ENCODE results near the gene POLE3.

POLE3 gene

GRCh38 chr9:113364951-113365350, 45.5 kb downstream of the POLE3 start:
- WGBS (ENCODE audit: insufficient coverage): no CpG with 5 or more reads among the region's 1 CpG
- Histone ChIP-seq H3K36me3 (ENCODE audit: control insufficient read depth in 4 of 4, insufficient read depth in 4 of 4, low read length in 3 of 4) (peaks cover 10 to 71% (median 35%) of the 10 kb centered on the region in 4 experiments), H3K4me3 (ENCODE audit: control insufficient read depth in 1 of 7, extremely low read depth in 1 of 7, insufficient read depth in 4 of 7, low read depth in 2 of 7, low read length in 6 of 7) (no peak overlapping the region), H3K27ac (ENCODE audit: insufficient read depth in 1 of 2, low read depth in 1 of 2, low read length in 2 of 2, poor library complexity in 1 of 2, severe bottlenecking in 2 of 2) (no peak overlapping the region), H3K27me3 (replicated peaks in 2 of 5; ENCODE audit: control insufficient read depth in 4 of 5, insufficient read depth in 5 of 5, low read length in 4 of 5) (no peaks in the 10 kb centered on the region), H3K4me1 (ENCODE audit: control extremely low read depth in 1 of 4, control insufficient read depth in 4 of 4, insufficient read depth in 4 of 4, low read length in 3 of 4) (no peaks in the 10 kb centered on the region), H3K9me3 (ENCODE audit: control extremely low read depth in 1 of 5, control insufficient read depth in 4 of 5, insufficient read depth in 2 of 5, low read depth in 1 of 5, low read length in 4 of 5) (no peaks in the 10 kb centered on the region)
- ChIA-PET POLR2A (no interaction called here), CTCF (interaction anchor here (0.7 to 7.2 kb wide), 4 partner anchors 8 to 66 kb away, joined by 3 to 48 read pairs (median 6); partner anchors contain the start of gene BSPRY)
- no peak for DNase-seq

GRCh38 chr9:113363336-113363735, 47.1 kb downstream of the POLE3 start:
- 100% methylated on average over 3 of the region's 3 CpGs for WGBS (ENCODE audit: insufficient coverage)
- H3K4me1 ChIP-seq (ENCODE audit: control extremely low read depth in 1 of 4, control insufficient read depth in 4 of 4, insufficient read depth in 4 of 4, low read length in 3 of 4): no peaks in the 10 kb centered on the region
- H3K4me3 ChIP-seq (ENCODE audit: control insufficient read depth in 1 of 7, extremely low read depth in 1 of 7, insufficient read depth in 4 of 7, low read depth in 2 of 7, low read length in 6 of 7): no peak overlapping the region
- POLR2A ChIA-PET: no interaction called here
- peaks cover 10 to 69% (median 27%) of the 10 kb centered on the region in 4 experiments for H3K36me3 ChIP-seq (ENCODE audit: control insufficient read depth in 4 of 4, insufficient read depth in 4 of 4, low read length in 3 of 4)
- H3K27me3 ChIP-seq (replicated peaks in 2 of 5; ENCODE audit: control insufficient read depth in 4 of 5, insufficient read depth in 5 of 5, low read length in 4 of 5): no peaks in the 10 kb centered on the region
- H3K27ac ChIP-seq (ENCODE audit: insufficient read depth in 1 of 2, low read depth in 1 of 2, low read length in 2 of 2, poor library complexity in 1 of 2, severe bottlenecking in 2 of 2): no peak overlapping the region
- CTCF ChIA-PET: interaction anchor here (0.9 to 7.2 kb wide), 2 partner anchors 13 to 27 kb away, joined by 3 to 48 read pairs; partner anchors contain the start of gene BSPRY
- H3K9me3 ChIP-seq (ENCODE audit: control extremely low read depth in 1 of 5, control insufficient read depth in 4 of 5, insufficient read depth in 2 of 5, low read depth in 1 of 5, low read length in 4 of 5): no peaks in the 10 kb centered on the region
- no peak for DNase-seq

GRCh38 chr9:113361304-113362018, 49.0 kb downstream of the POLE3 start:
- DNase-seq: no peak
- 95% methylated on average over 3 of the region's 7 CpGs for WGBS (ENCODE audit: insufficient coverage)
- peaks cover 9 to 68% (median 23%) of the 10 kb centered on the region in 4 experiments for H3K36me3 ChIP-seq (ENCODE audit: control insufficient read depth in 4 of 4, insufficient read depth in 4 of 4, low read length in 3 of 4)

GRCh38 chr9:113360242-113360842, 50.1 kb downstream of the POLE3 start:
- DNase-seq: no peak
- no peak overlapping the region for H3K4me3 ChIP-seq (ENCODE audit: control insufficient read depth in 1 of 7, extremely low read depth in 1 of 7, insufficient read depth in 4 of 7, low read depth in 2 of 7, low read length in 6 of 7)
- no peak overlapping the region for H3K27ac ChIP-seq (ENCODE audit: insufficient read depth in 1 of 2, low read depth in 1 of 2, low read length in 2 of 2, poor library complexity in 1 of 2, severe bottlenecking in 2 of 2)
- CTCF ChIA-PET: interaction anchor here (7.2 kb wide), 1 partner anchor 10 kb away, joined by 48 read pairs; the partner anchor contains the start of gene BSPRY
- no peaks in the 10 kb centered on the region for H3K27me3 ChIP-seq (replicated peaks in 2 of 5; ENCODE audit: control insufficient read depth in 4 of 5, insufficient read depth in 5 of 5, low read length in 4 of 5)
- H3K9me3 ChIP-seq (ENCODE audit: control extremely low read depth in 1 of 5, control insufficient read depth in 4 of 5, insufficient read depth in 2 of 5, low read depth in 1 of 5, low read length in 4 of 5): no peaks in the 10 kb centered on the region
- peaks cover 9 to 69% (median 21%) of the 10 kb centered on the region in 4 experiments for H3K36me3 ChIP-seq (ENCODE audit: control insufficient read depth in 4 of 4, insufficient read depth in 4 of 4, low read length in 3 of 4)
- POLR2A ChIA-PET: no interaction called here
- no peaks in the 10 kb centered on the region for H3K4me1 ChIP-seq (ENCODE audit: control extremely low read depth in 1 of 4, control insufficient read depth in 4 of 4, insufficient read depth in 4 of 4, low read length in 3 of 4)
- WGBS (ENCODE audit: insufficient coverage): 96% methylated on average over 15 of the region's 15 CpGs

More at GRCh38 chr9:113361304-113362018, 49.0 kb downstream of the POLE3 start:
- Histone ChIP-seq H3K9me3 (ENCODE audit: control extremely low read depth in 1 of 5, control insufficient read depth in 4 of 5, insufficient read depth in 2 of 5, low read depth in 1 of 5, low read length in 4 of 5) (no peaks in the 10 kb centered on the region), H3K4me3 (ENCODE audit: control insufficient read depth in 1 of 7, extremely low read depth in 1 of 7, insufficient read depth in 4 of 7, low read depth in 2 of 7, low read length in 6 of 7) (no peak overlapping the region), H3K27ac (ENCODE audit: insufficient read depth in 1 of 2, low read depth in 1 of 2, low read length in 2 of 2, poor library complexity in 1 of 2, severe bottlenecking in 2 of 2) (no peak overlapping the region), H3K27me3 (replicated peaks in 2 of 5; ENCODE audit: control insufficient read depth in 4 of 5, insufficient read depth in 5 of 5, low read length in 4 of 5) (no peaks in the 10 kb centered on the region), H3K4me1 (ENCODE audit: control extremely low read depth in 1 of 4, control insufficient read depth in 4 of 4, insufficient read depth in 4 of 4, low read length in 3 of 4) (no peaks in the 10 kb centered on the region)
- POLR2A ChIA-PET: no interaction called here
- CTCF ChIA-PET: interaction anchor here (1.5 to 7.2 kb wide), 2 partner anchors 11 to 46 kb away, joined by 6 to 48 read pairs; partner anchors contain the start of gene BSPRY

- Histone ChIP-seq H3K4me1 (ENCODE audit: control extremely low read depth in 1 of 4, control insufficient read depth in 4 of 4, insufficient read depth in 4 of 4, low read length in 3 of 4) (no peaks in the 10 kb centered on the region), H3K27me3 (replicated peaks in 2 of 5; ENCODE audit: control insufficient read depth in 4 of 5, insufficient read depth in 5 of 5, low read length in 4 of 5) (no peaks in the 10 kb centered on the region), H3K4me3 (ENCODE audit: control insufficient read depth in 1 of 7, extremely low read depth in 1 of 7, insufficient read depth in 4 of 7, low read depth in 2 of 7, low read length in 6 of 7) (no peak overlapping the region), H3K36me3 (ENCODE audit: control insufficient read depth in 4 of 4, insufficient read depth in 4 of 4, low read length in 3 of 4) (peaks cover 9 to 77% (median 24%) of the 10 kb centered on the region in 4 experiments), H3K27ac (ENCODE audit: insufficient read depth in 1 of 2, low read depth in 1 of 2, low read length in 2 of 2, poor library complexity in 1 of 2, severe bottlenecking in 2 of 2) (no peak overlapping the region), H3K9me3 (ENCODE audit: control extremely low read depth in 1 of 5, control insufficient read depth in 4 of 5, insufficient read depth in 2 of 5, low read depth in 1 of 5, low read length in 4 of 5) (no peaks in the 10 kb centered on the region)
- no peak for DNase-seq
- ChIA-PET CTCF (interaction anchor here (0.9 to 1.7 kb wide), 2 partner anchors 9 to 14 kb away, joined by 4 to 5 read pairs; no protein-coding TSS in a partner anchor), POLR2A (no interaction called here)
- 100% methylated on average over 1 of the region's 1 CpG for WGBS (ENCODE audit: insufficient coverage)
Observed at GRCh38 chr9:113359385-113359784, 51.1 kb downstream of the POLE3 start.

Data from common myeloid progenitor, CD34-positive (primary cell).